IMR-90 (cell line): ENCODE measurements around the gene FAM193B. TPM values are rescaled to one million over a fixed set of nuclear protein-coding genes. Genes with fewer than 3 reads are reported as not detected.

Source experiments
- ATAC-seq: fragments of 200-7000 bp; cut with Tn5 transposase; 2 replicates; pipeline ENCODE4 v1.9.1; 2020; ENCODE audit warnings: low read depth, mild to moderate bottlenecking, moderate library complexity
- BruUV-seq: library from RNA; stranded (reverse); fragments of 400-500 nt; replicated peaks from 2 replicates; lab custom pipeline; 2021; lab: Mats Ljungman, UMichigan
- CTCF ChIA-PET: fragments of 300-600 bp; formaldehyde crosslinking; extraction: SDS; loops from one replicate; lab custom pipeline; 2021; ENCODE audit warnings: antibody characterized with exemption; lab: Yijun Ruan, JAX
- POLR2A ChIA-PET: fragments of 300-600 bp; sonication (Branson Sonifier 250); formaldehyde crosslinking; loops from one replicate; lab custom pipeline; 2022; ENCODE audit warnings: antibody characterized with exemption; ENCODE audit not compliant: unreplicated experiment; lab: Charles Lee
- DNase-seq: peaks from one replicate; pipeline ENCODE4 v3.0.0; 2013
- H2AFZ ChIP-seq: replicated peaks from 2 replicates; pipeline ENCODE3; 2013; ENCODE audit warnings: low read length, mild to moderate bottlenecking; ENCODE audit not compliant: poor library complexity
- H2AK5ac ChIP-seq: 2 replicates; pipeline ENCODE4 v1.6.1; 2013; ENCODE audit warnings: low read depth, low read length, inconsistent platforms
- H2AK9ac ChIP-seq: replicated peaks from 2 replicates; pipeline ENCODE3; 2013; ENCODE audit warnings: mild to moderate bottlenecking, low read depth, low read length, moderate library complexity; ENCODE audit not compliant: poor library complexity
- H2BK120ac ChIP-seq: 2 replicates; pipeline ENCODE4 v1.6.1; 2013; ENCODE audit warnings: low read depth, low read length, inconsistent platforms
- H2BK15ac ChIP-seq: 3 replicates; pipeline ENCODE4 v1.6.1; 2013; ENCODE audit warnings: low read depth, low read length, inconsistent platforms
- H2BK20ac ChIP-seq: 2 replicates; pipeline ENCODE4 v1.6.1; 2013; ENCODE audit warnings: low read depth, mild to moderate bottlenecking, inconsistent platforms, low read length, moderate library complexity
- H2BK5ac ChIP-seq: 2 replicates; pipeline ENCODE4 v1.6.1; 2013; ENCODE audit warnings: mild to moderate bottlenecking, low read depth, low read length, inconsistent platforms; ENCODE audit not compliant: poor library complexity, severe bottlenecking
- H3K14ac ChIP-seq: replicated peaks from 2 replicates; pipeline ENCODE4 v1.6.1; 2013; ENCODE audit warnings: low read depth, low read length, inconsistent platforms
- H3K18ac ChIP-seq: 2 replicates; pipeline ENCODE4 v1.6.1; 2013; ENCODE audit warnings: low read depth, low read length, control low read depth
- H3K23ac ChIP-seq: 2 replicates; pipeline ENCODE4 v1.6.1; 2013; ENCODE audit warnings: low read depth, low read length, inconsistent platforms
- H3K27ac ChIP-seq: 2 replicates; pipeline ENCODE4 v1.5.1; 2013; ENCODE audit warnings: mild to moderate bottlenecking, control low read depth, low read length; ENCODE audit not compliant: insufficient read depth
- H3K27me3 ChIP-seq: 2 replicates; pipeline ENCODE4 v1.6.1; 2013; ENCODE audit warnings: low read length; ENCODE audit not compliant: control insufficient read depth, insufficient read depth
- H3K36me3 ChIP-seq: 2 replicates; pipeline ENCODE4 v1.6.1; 2013; ENCODE audit warnings: low read length, mixed read lengths; ENCODE audit not compliant: control insufficient read depth, insufficient read depth
- H3K4ac ChIP-seq: 2 replicates; pipeline ENCODE4 v1.6.1; 2013; ENCODE audit warnings: low read depth, low read length, inconsistent platforms
- H3K4me1 ChIP-seq: 2 replicates; pipeline ENCODE4 v1.6.1; 2013; ENCODE audit warnings: low read length, mixed read lengths; ENCODE audit not compliant: control insufficient read depth, insufficient read depth
- H3K4me2 ChIP-seq: 2 replicates; pipeline ENCODE4 v1.6.1; 2013; ENCODE audit warnings: low read depth, mild to moderate bottlenecking, control low read depth, low read length, moderate library complexity
- H3K4me3 ChIP-seq: 2 replicates; pipeline ENCODE4 v1.5.1; 2013; ENCODE audit warnings: low read depth, mild to moderate bottlenecking, control low read depth, low read length, moderate library complexity; ENCODE audit not compliant: insufficient read depth
- H3K56ac ChIP-seq: 2 replicates; pipeline ENCODE4 v1.6.1; 2013; ENCODE audit warnings: low read length, inconsistent platforms; ENCODE audit not compliant: insufficient read depth; ENCODE audit errors: extremely low read depth
- H3K79me1 ChIP-seq, 2 experiments: 2 replicates each; pipeline ENCODE4 v1.6.1; 2013; ENCODE audit warnings: low read length in 2 of 2, inconsistent platforms in 1 of 2, low read depth in 1 of 2
- H3K9ac ChIP-seq: 2 replicates; pipeline ENCODE4 v1.6.1; 2013; ENCODE audit warnings: low read depth, low read length, control low read depth
- H3K9me1 ChIP-seq: 2 replicates; pipeline ENCODE4 v1.6.1; 2013; ENCODE audit warnings: low read length, inconsistent platforms; ENCODE audit not compliant: insufficient read depth
- H3K9me3 ChIP-seq: 2 replicates; pipeline ENCODE4 v1.6.1; 2013; ENCODE audit warnings: low read length; ENCODE audit not compliant: control insufficient read depth, insufficient read depth
- H4K20me1 ChIP-seq: 2 replicates; pipeline ENCODE4 v1.6.1; 2013; ENCODE audit warnings: low read length, inconsistent platforms; ENCODE audit not compliant: insufficient read depth
- H4K5ac ChIP-seq: 2 replicates; pipeline ENCODE4 v1.6.1; 2013; ENCODE audit warnings: mild to moderate bottlenecking, low read depth, low read length, control low read depth
- H4K8ac ChIP-seq, 2 experiments: 2 replicates each; pipeline ENCODE4 v1.6.1; 2013; ENCODE audit warnings: low read depth in 2 of 2, low read length in 2 of 2, control low read depth in 1 of 2, inconsistent platforms in 1 of 2
- H4K91ac ChIP-seq: 2 replicates; pipeline ENCODE4 v1.6.1; 2013; ENCODE audit warnings: low read depth, low read length, inconsistent platforms; ENCODE audit not compliant: insufficient read depth
- RFX5 ChIP-seq: IDR thresholded peaks from 2 replicates; pipeline ENCODE4 v1.8.0; 2012; ENCODE audit warnings: low read depth, mild to moderate bottlenecking, low read length, moderate library complexity
- USF2 ChIP-seq: fragments of 150-350 bp; IDR thresholded peaks from 2 replicates; pipeline ENCODE4 v1.6.1; 2017; ENCODE audit warnings: mild to moderate bottlenecking, antibody characterized with exemption, low read length, low read depth
- WGBS, 2 experiments: methylation state at CpG; one replicate each; pipeline versions ENCODE4 v1.1.5 to v1.1.7; 2013; ENCODE audit warnings: missing lambda C conversion rate in 2 of 2; ENCODE audit not compliant: insufficient read length in 1 of 2; ENCODE audit errors: extremely low coverage in 2 of 2; 5-methylcytosine and 5-hydroxymethylcytosine counted together
- dilution Hi-C: fragments of 300-500 bp; cut with HindIII; formaldehyde crosslinking; loops from one replicate; pipeline ENCODE4 v1.14.3; 2018; ENCODE audit warnings: low sequenced_read_pairs; ENCODE audit not compliant: unreplicated experiment
- in situ Hi-C: fragments of 300-500 bp; cut with MboI; formaldehyde crosslinking; loops from 3 replicates; pipeline ENCODE4 v1.14.3; 2019; ENCODE audit warnings: low sequenced_read_pairs, inconsistent platforms, mixed read lengths
- intact Hi-C: fragments of 100-400 bp; cut with micrococcal nuclease; formaldehyde crosslinking; loops from 2 replicates; pipeline ENCODE4 v1.10.0; 2022
- polyA plus RNA-seq, 3 experiments: library from polyadenylated mRNA; depleted of rRNA; stranded (reverse); fragments of >200 nt; gene quantifications; 2 replicates each; pipeline ENCODE4 v1.2.3, GENCODE V29; 2012; ENCODE audit warnings: low replicate concordance in 1 of 3
- total RNA-seq: library from RNA; depleted of rRNA; stranded (reverse); fragments of >200 nt; gene quantifications from 2 replicates; pipeline ENCODE4 v1.2.3, GENCODE V29; 2012

The FAM193B gene
- total and polyA plus RNA-seq, 2 of the 4 experiments (the other 2 are of a cell fraction) = 9.5 to 52.2 TPM

- Histone ChIP-seq H3K9me3 (no peaks in the 10 kb centered on the region), H3K36me3 (peaks cover 2% of the 10 kb centered on the region; the same call in 1 of the 2 replicates), H3K4ac (no peak overlapping the region), H2BK5ac (no peak overlapping the region), H3K27me3 (no peaks in the 10 kb centered on the region), H3K4me3 (no peak overlapping the region), H2AK9ac (no peak overlapping the region), H3K9ac (no peak overlapping the region), H3K4me2 (no peak overlapping the region), H2BK120ac (no peak overlapping the region), H3K9me1 (peaks cover 16% of the 10 kb centered on the region), H4K91ac (no peak overlapping the region), H3K14ac (no peak overlapping the region), H3K4me1 (peaks cover 14% of the 10 kb centered on the region), H3K27ac (no peak overlapping the region), H4K5ac (no peak overlapping the region), H2BK15ac (no peak overlapping the region), H2AFZ (peak overlapping the region; percentile 74), H4K20me1 (peaks cover 17% of the 10 kb centered on the region), H3K79me1 (peaks cover 0 to 19% of the 10 kb centered on the region in 2 experiments; a peak in 2 of 4 replicates), H3K18ac (no peak overlapping the region), H3K56ac (no peak overlapping the region), H2AK5ac (no peak overlapping the region), H4K8ac (no peak overlapping the region), H3K23ac (no peak overlapping the region), H2BK20ac (no peak overlapping the region)
- POLR2A ChIA-PET = no interaction called here
- dilution Hi-C loops = no loop called here
- intact Hi-C loops = no loop called here
- in situ Hi-C loops = no loop called here
- BruUV-seq = no TSS peak
- DNase-seq (no peak), ATAC-seq (no peak)
- CTCF ChIA-PET = no interaction called here
- TF ChIP-seq USF2 = peak; percentile 50
- no peak for TF ChIP-seq RFX5
- no CpG with 5 or more reads among the region's 4 CpGs for WGBS, 2 experiments
These were observed 2.8 kb upstream of the FAM193B start for GRCh38 chr5:177557041-177557647.
